PC-9 (cell line): ENCODE measurements around the gene KCTD16.

Experiments
- CTCF ChIP-seq: fragments of 200-600 bp; sonication (generic); conservative IDR thresholded peaks from 2 replicates; pipeline ENCODE4 v1.6.1; 2017; ENCODE audit warnings: mixed run types, antibody characterized with exemption, mild to moderate bottlenecking, moderate library complexity
- EZH2 ChIP-seq: fragments of 200-600 bp; sonication (generic); IDR thresholded peaks from 2 replicates; pipeline ENCODE4 v1.8.0; 2017; ENCODE audit warnings: antibody characterized with exemption, low read depth

- no peak for TF ChIP-seq CTCF
- TF ChIP-seq EZH2: no peak
These were observed 144.4 kb downstream of the KCTD16 start for GRCh38 chr5:144315026-144315425.
